ENCODE data around the gene ZNF789. TPM values are rescaled to one million over a fixed set of nuclear protein-coding genes. Genes with fewer than 3 reads are reported as not detected.

Gene ZNF789
- total and polyA plus RNA-seq, 2 of the 13 experiments (the other 11 are each of a cell fraction or from before 2014, with no cell fraction given) = 19.8 to 25.1 TPM

DNA sequence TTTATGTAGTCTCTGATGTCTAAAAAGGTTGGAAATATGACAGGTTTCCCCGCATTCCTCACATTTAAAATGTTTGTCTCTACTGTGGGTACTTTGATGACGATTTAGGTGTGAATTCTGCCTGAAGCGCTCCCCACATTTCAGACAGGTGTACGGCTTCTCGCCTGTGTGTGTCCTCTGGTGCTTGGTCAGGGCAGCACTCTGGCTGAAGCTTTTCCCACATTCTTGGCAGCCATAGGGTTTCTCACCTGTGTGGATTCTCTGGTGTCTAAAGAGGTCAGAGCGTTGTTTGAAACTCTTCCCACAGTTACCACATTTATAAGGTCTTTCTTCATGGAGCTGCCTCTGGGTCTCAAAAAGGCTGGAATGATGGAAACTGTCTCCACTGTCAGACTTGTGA lies 21.1 kb downstream of the ZNF789 start:
- Histone ChIP-seq H3K4me2 (ENCODE audit: low read depth, low read length) (no peak overlapping the region), H4K20me1 (ENCODE audit: insufficient read depth, low read length) (peaks cover 10% of the 10 kb centered on the region), H2AFZ (ENCODE audit: low read length) (no peak overlapping the region), H3K4me3 (replicated peaks in 1 of 3; ENCODE audit: insufficient read depth in 1 of 3, low read depth in 2 of 3, low read length in 3 of 3) (no peak overlapping the region), H3K79me2 (ENCODE audit: insufficient read depth, low read length) (peaks cover 23% of the 10 kb centered on the region), H3K27me3 (ENCODE audit: control insufficient read depth in 1 of 2, insufficient read depth in 2 of 2, low read length in 2 of 2) (no peaks in the 10 kb centered on the region), H3K9me3 (ENCODE audit: low read length) (no peaks in the 10 kb centered on the region), H3K36me3 (replicated peaks in 1 of 2; ENCODE audit: control insufficient read depth in 1 of 2, insufficient read depth in 2 of 2, low read length in 2 of 2) (peaks cover 10 to 27% of the 10 kb centered on the region in 2 experiments), H3K9ac (ENCODE audit: insufficient read depth, low read depth, low read length) (no peak overlapping the region), H3K27ac (ENCODE audit: extremely low read length, insufficient read depth, low read length) (no peak overlapping the region), H3K4me1 (ENCODE audit: insufficient read depth, low read length) (peaks cover 17% of the 10 kb centered on the region)
- ChIA-PET POLR2A (no interaction called here), CTCF (ENCODE audit: low intra/inter-chr PET ratio, low total read pairs) (no interaction called here)
- BruUV-seq (replicated peaks) = no TSS peak
- FAIRE-seq (no peak), DNase-seq (ENCODE audit: low spot score) (no peak), ATAC-seq (no peak)
- 97% methylated on average over 6 of the region's 6 CpGs for WGBS (ENCODE audit: low lambda C conversion rate)
- intact Hi-C loops (cut with micrococcal nuclease; ENCODE audit: unreplicated experiment) (no loop called here), in situ Hi-C loops (cut with HindIII; ENCODE audit: extremely low pct_ligation_motif_present, low pct_unique_long_range_greater_than_20kb) (no loop called here)
- TF ChIP-seq ERF (CRISPR knock-in tag; IDR thresholded peaks at IDR 0.05) = no peak
- no peak for TF ChIP-seq KLF6 (CRISPR knock-in tag; IDR thresholded peaks at IDR 0.05)
- TF ChIP-seq, protein P1, sequence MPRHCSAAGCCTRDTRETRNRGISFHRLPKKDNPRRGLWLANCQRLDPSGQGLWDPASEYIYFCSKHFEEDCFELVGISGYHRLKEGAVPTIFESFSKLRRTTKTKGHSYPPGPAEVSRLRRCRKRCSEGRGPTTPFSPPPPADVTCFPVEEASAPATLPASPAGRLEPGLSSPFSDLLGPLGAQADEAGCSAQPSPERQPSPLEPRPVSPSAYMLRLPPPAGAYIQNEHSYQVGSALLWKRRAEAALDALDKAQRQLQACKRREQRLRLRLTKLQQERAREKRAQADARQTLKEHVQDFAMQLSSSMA (CRISPR knock-in tag; IDR thresholded peaks at IDR 0.05) = no peak
- TF ChIP-seq ZNF7 (CRISPR knock-in tag; IDR thresholded peaks at IDR 0.05) = no peak
- TF ChIP-seq LCORL (IDR thresholded peaks at IDR 0.05) = no peak
- no peak for TF ChIP-seq LCORL (CRISPR knock-in tag; IDR thresholded peaks at IDR 0.05)
- TF ChIP-seq SP4 (CRISPR knock-in tag; IDR thresholded peaks at IDR 0.05) = no peak
- TF ChIP-seq ZNF703 (CRISPR knock-in tag; IDR thresholded peaks at IDR 0.05; ENCODE audit: borderline replicate concordance) = no peak
- no peak for TF ChIP-seq ZMYM2 (CRISPR knock-in tag; IDR thresholded peaks at IDR 0.05)
- TF ChIP-seq SATB2 (CRISPR knock-in tag; IDR thresholded peaks at IDR 0.05) = no peak
- no peak for TF ChIP-seq NAIF1 (CRISPR knock-in tag; IDR thresholded peaks at IDR 0.05; ENCODE audit: borderline replicate concordance)
- TF ChIP-seq FIP1L1 (IDR thresholded peaks at IDR 0.05; ENCODE audit: borderline replicate concordance, insufficient read depth, low read depth, low read length) = no peak

Measured in HepG2 (cell line).